Ureter (tissue), 1 donor: ENCODE results near the gene LUZP1. TPM values are rescaled to one million over a fixed set of nuclear protein-coding genes. Genes with fewer than 3 reads are reported as not detected.

Experiments used
- total RNA-seq: library from RNA; stranded (reverse); gene quantifications from one replicate; pipeline ENCODE4 v1.2.4, GENCODE V29; 2023
- donor health status: DM: yes; HTN: yes; CAD: no.

The LUZP1 gene
- total RNA-seq, 1 donor from 2014 or later = 48.3 TPM

Other genes with a start within 250 kb of the LUZP1 start
- not detected for gene LACTBL1, start 196.0 kb downstream of the LUZP1 start, total RNA-seq
- gene TEX46, start 153.0 kb downstream of the LUZP1 start, total RNA-seq = not detected
- 75.6 TPM for gene KDM1A, start 149.4 kb downstream of the LUZP1 start, total RNA-seq
- gene HTR1D, start 48.6 kb upstream of the LUZP1 start, total RNA-seq = 0.91 TPM
- 164 TPM for gene HNRNPR, start 175.4 kb upstream of the LUZP1 start, total RNA-seq
- gene ZNF436, start 201.0 kb upstream of the LUZP1 start, total RNA-seq = 40.2 TPM